CD8-positive, alpha-beta memory T cell (primary cell): ENCODE results near the gene SUPT6H. TPM values are rescaled to one million over a fixed set of nuclear protein-coding genes. Genes with fewer than 3 reads are reported as not detected.

Source experiments
- CTCF ChIA-PET: fragments of 350-600 bp; sonication (Branson Sonifier 250); formaldehyde crosslinking; loops from one replicate; lab custom pipeline; 2021; ENCODE audit warnings: antibody characterized with exemption; lab: Charles Lee
- POLR2A ChIA-PET: fragments of 350-600 bp; sonication (Branson Sonifier 250); formaldehyde crosslinking; loops from one replicate; lab custom pipeline; 2021; ENCODE audit warnings: antibody characterized with exemption; lab: Charles Lee
- DNase-seq, 5 donors: peaks; one replicate each; pipeline versions ENCODE4 v3.0.0 to v3.0.0-alpha.2; 2020 to 2022; ENCODE audit warnings: mixed read lengths in 1 of 5
- H3K27ac ChIP-seq: one replicate; pipeline ENCODE4 v1.7.0; 2013; ENCODE audit warnings: low read depth, mild to moderate bottlenecking, low read length, moderate library complexity
- H3K27me3 ChIP-seq: 2 replicates; pipeline ENCODE4 v1.7.0; 2013; ENCODE audit warnings: low read length, mild to moderate bottlenecking; ENCODE audit not compliant: insufficient read depth, poor library complexity, severe bottlenecking
- H3K36me3 ChIP-seq: 2 replicates; pipeline ENCODE4 v1.7.0; 2013; ENCODE audit warnings: mild to moderate bottlenecking, low read length, moderate library complexity; ENCODE audit not compliant: insufficient read depth
- H3K4me1 ChIP-seq: 2 replicates; pipeline ENCODE4 v1.7.0; 2013; ENCODE audit warnings: mild to moderate bottlenecking, low read length, moderate library complexity; ENCODE audit not compliant: insufficient read depth
- H3K4me3 ChIP-seq: 2 replicates; pipeline ENCODE4 v1.7.0; 2013; ENCODE audit warnings: mild to moderate bottlenecking, low read length
- H3K9me3 ChIP-seq: 2 replicates; pipeline ENCODE4 v1.7.0; 2013; ENCODE audit warnings: mild to moderate bottlenecking, low read length
- H3K27ac Mint-ChIP-seq, 8 donors: one replicate each; pipeline ENCODE4 v1.8.0; 2020 to 2021; ENCODE audit warnings: mixed read lengths in 8 of 8, mild to moderate bottlenecking in 6 of 8, inconsistent platforms in 3 of 8, moderate library complexity in 3 of 8
- H3K27me3 Mint-ChIP-seq, 2 donors: one replicate each; pipeline ENCODE4 v1.8.0; 2020 to 2021; ENCODE audit warnings: mixed read lengths in 2 of 2, mild to moderate bottlenecking in 1 of 2, moderate library complexity in 1 of 2
- H3K36me3 Mint-ChIP-seq, 3 donors: one replicate each; pipeline ENCODE4 v1.8.0; 2020 to 2021; ENCODE audit warnings: mixed read lengths in 3 of 3, inconsistent platforms in 1 of 3, mild to moderate bottlenecking in 1 of 3
- H3K4me1 Mint-ChIP-seq, 3 donors: one replicate each; pipeline ENCODE4 v1.8.0; 2020 to 2021; ENCODE audit warnings: mixed read lengths in 3 of 3, inconsistent platforms in 1 of 3, mild to moderate bottlenecking in 1 of 3
- H3K4me3 Mint-ChIP-seq, 7 donors: one replicate each; pipeline ENCODE4 v1.8.0; 2020 to 2021; ENCODE audit warnings: mixed read lengths in 7 of 7, mild to moderate bottlenecking in 6 of 7, moderate library complexity in 4 of 7, inconsistent platforms in 2 of 7
- H3K9me3 Mint-ChIP-seq, 5 donors: one replicate each; pipeline ENCODE4 v1.8.0; 2020 to 2022; ENCODE audit warnings: mixed read lengths in 5 of 5, mild to moderate bottlenecking in 3 of 5, moderate library complexity in 2 of 5, inconsistent platforms in 1 of 5
- polyA plus RNA-seq: library from polyadenylated mRNA; unstranded; fragments of 300-500 nt; fragmentation: Illumina TruSeq; gene quantifications from one replicate; pipeline ENCODE4 v1.2.3, GENCODE V29; 2021
- total RNA-seq, 2 experiments: library from RNA; stranded (reverse); gene quantifications; one replicate each; pipeline ENCODE4 v1.2.3, GENCODE V29; 2021

The SUPT6H gene
- total and polyA plus RNA-seq, 3 experiments from 2014 or later, result 20.1 to 88.4 (median 80.0) TPM

- no peaks in the 10 kb centered on the region for H3K36me3 ChIP-seq
- H3K27me3 Mint-ChIP-seq, result no peaks in the 10 kb centered on the region
- H3K4me1 ChIP-seq, result peaks cover 7% of the 10 kb centered on the region
- ChIA-PET POLR2A (interaction anchor here (0.8 to 9.2 kb wide), 3 partner anchors 24 to 200 kb away, joined by 3 to 128 read pairs (median 4); partner anchors contain the start of genes NEK8, PROCA1 and TLCD1), CTCF (interaction anchor here (1.2 to 17.0 kb wide), 5 partner anchors 12 to 202 kb away, joined by 4 to 579 read pairs (median 6); partner anchors contain the start of genes NEK8, RPL23A and TLCD1)
- no peaks in the 10 kb centered on the region for H3K9me3 ChIP-seq
- H3K4me1 Mint-ChIP-seq, result peaks cover 2 to 9% (median 3%) of the 10 kb centered on the region in 3 donors
- H3K4me3 Mint-ChIP-seq, result no peak overlapping the region
- H3K9me3 Mint-ChIP-seq, result no peaks in the 10 kb centered on the region
- H3K36me3 Mint-ChIP-seq, result peaks cover 0 to 28% (median 0%) of the 10 kb centered on the region in 3 donors
- H3K27ac Mint-ChIP-seq, result no peak overlapping the region
- no peak overlapping the region for H3K4me3 ChIP-seq
- H3K27ac ChIP-seq, result no peak overlapping the region
- no peaks in the 10 kb centered on the region for H3K27me3 ChIP-seq
- DNase-seq, result no peak
These were observed 89.8 kb downstream of the SUPT6H start for GRCh38 chr17:28751600-28752366.

Other genes starting within 250 kb of the SUPT6H start
- not detected for gene SLC13A2, start 188.6 kb upstream of the SUPT6H start, total RNA-seq
- gene SLC13A2, start 188.6 kb upstream of the SUPT6H start, polyA plus RNA-seq, result not detected
- not detected for gene FOXN1, start 155.9 kb upstream of the SUPT6H start, total RNA-seq
- gene FOXN1, start 155.9 kb upstream of the SUPT6H start, polyA plus RNA-seq, result not detected
- 10 to 100 TPM; 28.9 to 29.1 TPM for gene UNC119, start 109.6 kb upstream of the SUPT6H start, total RNA-seq
- 21.9 TPM for gene UNC119, start 109.6 kb upstream of the SUPT6H start, polyA plus RNA-seq
- 10 to 100 TPM; 48.7 to 50.0 TPM for gene PIGS, start 90.7 kb upstream of the SUPT6H start, total RNA-seq
- gene PIGS, start 90.7 kb upstream of the SUPT6H start, polyA plus RNA-seq, result 61.0 TPM
- 10 to 100 TPM; 12.8 to 13.6 TPM for gene ALDOC, start 85.3 kb upstream of the SUPT6H start, total RNA-seq
- 58.2 TPM for gene ALDOC, start 85.3 kb upstream of the SUPT6H start, polyA plus RNA-seq
- gene SPAG5, start 63.2 kb upstream of the SUPT6H start, total RNA-seq, result 10 to 100 TPM; 77.8 to 79.7 TPM
- gene SPAG5, start 63.2 kb upstream of the SUPT6H start, polyA plus RNA-seq, result 3.5 TPM
- 10 to 100 TPM; 18.4 to 19.3 TPM for gene RSKR, start 48.0 kb upstream of the SUPT6H start, total RNA-seq
- 0.22 TPM for gene RSKR, start 48.0 kb upstream of the SUPT6H start, polyA plus RNA-seq
- gene BLTP2, start 17.0 kb upstream of the SUPT6H start, total RNA-seq, result 100 to 1,000 TPM; 176 to 192 TPM
- gene BLTP2, start 17.0 kb upstream of the SUPT6H start, polyA plus RNA-seq, result 44.5 TPM
- gene SDF2, start 299 bp upstream of the SUPT6H start, total RNA-seq, result 10 to 100 TPM; 51.4 to 55.1 TPM
- 94.9 TPM for gene SDF2, start 299 bp upstream of the SUPT6H start, polyA plus RNA-seq
- 1 to 10 TPM; 4.7 to 4.9 TPM for gene PROCA1, start 49.7 kb downstream of the SUPT6H start, total RNA-seq
- gene PROCA1, start 49.7 kb downstream of the SUPT6H start, polyA plus RNA-seq, result 1.2 TPM
- 1 to 10 TPM; 7.9 to 8.3 TPM for gene RAB34, start 55.7 kb downstream of the SUPT6H start, total RNA-seq
- gene RAB34, start 55.7 kb downstream of the SUPT6H start, polyA plus RNA-seq, result 2.6 TPM
- 1,000 to 10,000 TPM; 2,670 to 2,692 TPM for gene RPL23A, start 57.8 kb downstream of the SUPT6H start, total RNA-seq
- gene RPL23A, start 57.8 kb downstream of the SUPT6H start, polyA plus RNA-seq, result 5,358 TPM
- gene TLCD1, start 64.0 kb downstream of the SUPT6H start, total RNA-seq, result 10 to 100 TPM; 36.5 to 38.9 TPM
- gene TLCD1, start 64.0 kb downstream of the SUPT6H start, polyA plus RNA-seq, result not detected
- 1 to 10 TPM; 8.0 to 8.8 TPM for gene NEK8, start 66.6 kb downstream of the SUPT6H start, total RNA-seq
- 2.5 TPM for gene NEK8, start 66.6 kb downstream of the SUPT6H start, polyA plus RNA-seq
- 100 to 1,000 TPM; 176 to 182 TPM for gene TRAF4, start 81.8 kb downstream of the SUPT6H start, total RNA-seq
- 2.7 TPM for gene TRAF4, start 81.8 kb downstream of the SUPT6H start, polyA plus RNA-seq
- 10 to 100 TPM; 20.6 to 21.5 TPM for gene FAM222B, start 180.6 kb downstream of the SUPT6H start, total RNA-seq
- gene FAM222B, start 180.6 kb downstream of the SUPT6H start, polyA plus RNA-seq, result 19.3 TPM
- gene ERAL1, start 192.8 kb downstream of the SUPT6H start, total RNA-seq, result 10 to 100 TPM; 84.1 to 86.2 TPM
- 44.7 TPM for gene ERAL1, start 192.8 kb downstream of the SUPT6H start, polyA plus RNA-seq
- 100 to 1,000 TPM; 113 to 115 TPM for gene FLOT2, start 235.5 kb downstream of the SUPT6H start, total RNA-seq
- 268 TPM for gene FLOT2, start 235.5 kb downstream of the SUPT6H start, polyA plus RNA-seq
- 10 to 100 TPM; 32.6 to 34.7 TPM for gene DHRS13, start 240.9 kb downstream of the SUPT6H start, total RNA-seq
- 26.5 TPM for gene DHRS13, start 240.9 kb downstream of the SUPT6H start, polyA plus RNA-seq